Measurements from ENCODE around the gene SLC5A11. TPM values are rescaled to one million over a fixed set of nuclear protein-coding genes. Genes with fewer than 3 reads are reported as not detected.
A peak's percentile ranks its signal among the peaks of the same experiment; 100 is the strongest.

SLC5A11 gene
- total and polyA plus RNA-seq, 2 of the 13 experiments (the other 11 are each of a cell fraction or from before 2014, with no cell fraction given), result 1.2 to 3.3 TPM

DNA sequence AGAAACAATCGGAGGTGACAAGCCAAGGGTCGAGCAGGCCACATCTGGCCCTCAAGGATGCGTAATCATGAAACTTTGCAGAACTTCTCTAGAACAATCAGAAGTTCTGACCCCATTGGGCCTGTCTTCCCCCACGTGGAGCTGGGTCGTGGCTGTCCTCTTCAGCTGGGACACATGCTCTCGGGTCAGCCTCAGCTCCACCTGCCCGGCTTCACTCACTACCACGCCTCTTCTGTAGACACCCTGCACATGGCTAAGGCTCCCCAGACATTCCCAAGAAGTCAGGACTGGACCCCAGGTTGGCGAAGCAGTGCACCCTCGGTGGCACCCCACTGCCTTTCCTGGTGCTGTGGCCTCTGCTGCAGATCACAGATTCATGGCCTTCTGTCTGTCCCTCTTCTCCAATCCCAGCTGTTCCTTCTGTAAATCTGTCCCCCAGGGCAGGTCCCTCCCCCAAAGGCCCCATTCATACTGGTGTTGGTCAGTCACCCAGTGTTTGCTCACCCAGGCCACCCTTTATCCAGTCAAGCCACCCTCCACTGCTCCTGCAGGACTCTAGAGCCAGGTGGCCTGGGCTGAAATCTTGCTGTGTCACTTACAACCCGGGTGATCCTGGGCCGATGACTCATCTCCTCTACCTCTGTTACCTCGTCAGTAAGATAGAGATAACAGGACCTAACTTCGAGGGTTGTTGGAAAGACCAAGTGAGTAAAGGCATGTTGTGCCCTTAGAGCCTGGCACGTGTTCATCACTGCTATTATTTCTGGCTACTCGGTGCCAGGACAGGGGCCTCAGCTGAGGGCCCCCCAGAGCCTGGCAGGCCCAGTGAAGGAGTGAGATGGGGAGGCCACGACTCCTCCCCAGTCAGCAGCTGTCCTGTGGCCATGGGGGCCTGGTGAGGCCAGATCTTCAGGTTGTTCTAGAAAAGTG lies 1.4 kb upstream of the SLC5A11 start (continued):
- peak; percentile 54; the same call in 1 of the 2 replicates for TF ChIP-seq MAX (IDR thresholded peaks at IDR 0.05)
- no peak; the same call in 1 of the 2 replicates for TF ChIP-seq HMG20A (CRISPR knock-in tag; IDR thresholded peaks at IDR 0.05; ENCODE audit: borderline replicate concordance)
- 0 out of 2 replicates have a peak, but pooled peaks have one; percentile 6 for TF ChIP-seq MEF2D (CRISPR knock-in tag; IDR thresholded peaks at IDR 0.05)
- no peak for TF ChIP-seq ZNF773 (CRISPR knock-in tag; IDR thresholded peaks at IDR 0.05; ENCODE audit: borderline replicate concordance)
- no peak for TF ChIP-seq ZNF414 (CRISPR knock-in tag; IDR thresholded peaks at IDR 0.05)
- no peak for TF ChIP-seq KMT2A (CRISPR knock-in tag; IDR thresholded peaks at IDR 0.05)
- no peak for TF ChIP-seq NCOA2 (CRISPR knock-in tag; IDR thresholded peaks at IDR 0.05)
- TF ChIP-seq CHD2 (IDR thresholded peaks at IDR 0.05; ENCODE audit: low read depth, low read length), result no peak
- no peak for TF ChIP-seq ZZZ3 (CRISPR knock-in tag; IDR thresholded peaks at IDR 0.05; ENCODE audit: borderline replicate concordance)
- TF ChIP-seq HNRNPLL (IDR thresholded peaks at IDR 0.05; ENCODE audit: low read depth, low read length, poor library complexity, severe bottlenecking), result no peak
- TF ChIP-seq, protein P1, sequence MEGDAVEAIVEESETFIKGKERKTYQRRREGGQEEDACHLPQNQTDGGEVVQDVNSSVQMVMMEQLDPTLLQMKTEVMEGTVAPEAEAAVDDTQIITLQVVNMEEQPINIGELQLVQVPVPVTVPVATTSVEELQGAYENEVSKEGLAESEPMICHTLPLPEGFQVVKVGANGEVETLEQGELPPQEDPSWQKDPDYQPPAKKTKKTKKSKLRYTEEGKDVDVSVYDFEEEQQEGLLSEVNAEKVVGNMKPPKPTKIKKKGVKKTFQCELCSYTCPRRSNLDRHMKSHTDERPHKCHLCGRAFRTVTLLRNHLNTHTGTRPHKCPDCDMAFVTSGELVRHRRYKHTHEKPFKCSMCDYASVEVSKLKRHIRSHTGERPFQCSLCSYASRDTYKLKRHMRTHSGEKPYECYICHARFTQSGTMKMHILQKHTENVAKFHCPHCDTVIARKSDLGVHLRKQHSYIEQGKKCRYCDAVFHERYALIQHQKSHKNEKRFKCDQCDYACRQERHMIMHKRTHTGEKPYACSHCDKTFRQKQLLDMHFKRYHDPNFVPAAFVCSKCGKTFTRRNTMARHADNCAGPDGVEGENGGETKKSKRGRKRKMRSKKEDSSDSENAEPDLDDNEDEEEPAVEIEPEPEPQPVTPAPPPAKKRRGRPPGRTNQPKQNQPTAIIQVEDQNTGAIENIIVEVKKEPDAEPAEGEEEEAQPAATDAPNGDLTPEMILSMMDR (CRISPR knock-in tag; IDR thresholded peaks at IDR 0.05), result no peak
- no peak for TF ChIP-seq SMAD9 (CRISPR knock-in tag; IDR thresholded peaks at IDR 0.05)
- peak; percentile 34; the same call in 1 of the 2 replicates for TF ChIP-seq ZMYM2 (CRISPR knock-in tag; IDR thresholded peaks at IDR 0.05)
- TF ChIP-seq, protein P2, sequence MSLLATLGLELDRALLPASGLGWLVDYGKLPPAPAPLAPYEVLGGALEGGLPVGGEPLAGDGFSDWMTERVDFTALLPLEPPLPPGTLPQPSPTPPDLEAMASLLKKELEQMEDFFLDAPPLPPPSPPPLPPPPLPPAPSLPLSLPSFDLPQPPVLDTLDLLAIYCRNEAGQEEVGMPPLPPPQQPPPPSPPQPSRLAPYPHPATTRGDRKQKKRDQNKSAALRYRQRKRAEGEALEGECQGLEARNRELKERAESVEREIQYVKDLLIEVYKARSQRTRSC (CRISPR knock-in tag; IDR thresholded peaks at IDR 0.05; ENCODE audit: low read depth), result no peak
- TF ChIP-seq ESRRA (CRISPR knock-in tag; IDR thresholded peaks at IDR 0.05; ENCODE audit: low read depth), result no peak
- TF ChIP-seq U2AF2 (IDR thresholded peaks at IDR 0.05; ENCODE audit: low read depth, low read length), result no peak
- TF ChIP-seq, protein P3, sequence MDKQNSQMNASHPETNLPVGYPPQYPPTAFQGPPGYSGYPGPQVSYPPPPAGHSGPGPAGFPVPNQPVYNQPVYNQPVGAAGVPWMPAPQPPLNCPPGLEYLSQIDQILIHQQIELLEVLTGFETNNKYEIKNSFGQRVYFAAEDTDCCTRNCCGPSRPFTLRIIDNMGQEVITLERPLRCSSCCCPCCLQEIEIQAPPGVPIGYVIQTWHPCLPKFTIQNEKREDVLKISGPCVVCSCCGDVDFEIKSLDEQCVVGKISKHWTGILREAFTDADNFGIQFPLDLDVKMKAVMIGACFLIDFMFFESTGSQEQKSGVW (CRISPR knock-in tag; IDR thresholded peaks at IDR 0.05; ENCODE audit: borderline replicate concordance), result no peak
- no peak for TF ChIP-seq PRDM10 (CRISPR knock-in tag; IDR thresholded peaks at IDR 0.05; ENCODE audit: low read depth)
- TF ChIP-seq, protein P4, sequence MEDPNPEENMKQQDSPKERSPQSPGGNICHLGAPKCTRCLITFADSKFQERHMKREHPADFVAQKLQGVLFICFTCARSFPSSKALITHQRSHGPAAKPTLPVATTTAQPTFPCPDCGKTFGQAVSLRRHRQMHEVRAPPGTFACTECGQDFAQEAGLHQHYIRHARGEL (CRISPR knock-in tag; IDR thresholded peaks at IDR 0.05), result no peak
- TF ChIP-seq MAFG (CRISPR knock-in tag; IDR thresholded peaks at IDR 0.05), result peak; percentile 90
- TF ChIP-seq NFKB2 (CRISPR knock-in tag; IDR thresholded peaks at IDR 0.05; ENCODE audit: borderline replicate concordance), result no peak

Measured in HepG2 (cell line).